Activated CD4-positive, CD25-positive, alpha-beta regulatory T cell treated with anti-CD3 and anti-CD28 coated beads, Interleukin-2, amount 50 U/mL, for 72 hours (primary cell): ENCODE measurements around the gene AKAP10.
"Not testable (repeated sequence)": the region's sequence is repeated elsewhere in the genome, so short reads cannot be mapped to it uniquely, and the experiment has no call there.

ENCODE experiments used
- DNase-seq: peaks from one replicate; pipeline ENCODE4 v3.0.0; 2021

Gene AKAP10

GRCh38 chr17:19978805-19979211 is 1.2 kb upstream of the AKAP10 start:
- DNase-seq, result no peak

GRCh38 chr17:19978209-19978802 is 678 bp upstream of the AKAP10 start:
- peak; percentile 36 for DNase-seq

GRCh38 chr17:19975601-19976000 is 2.0 kb downstream of the AKAP10 start:
- DNase-seq, result no peak

- DNase-seq, result no peak
Measured at GRCh38 chr17:19973156-19973555, 4.5 kb downstream of the AKAP10 start.

- not testable (repeated sequence) for DNase-seq
Measured at GRCh38 chr17:19962954-19963353, 14.7 kb downstream of the AKAP10 start.

GRCh38 chr17:19958023-19958422 is 19.6 kb downstream of the AKAP10 start:
- DNase-seq, result no peak

- DNase-seq, result no peak
Measured at GRCh38 chr17:19955099-19955498, 22.5 kb downstream of the AKAP10 start.

GRCh38 chr17:19951411-19951810 is 26.2 kb downstream of the AKAP10 start:
- DNase-seq, result not testable (repeated sequence)

GRCh38 chr17:19950624-19951195 is 26.9 kb downstream of the AKAP10 start:
- not testable (repeated sequence) for DNase-seq

- no peak for DNase-seq
Measured at GRCh38 chr17:19948116-19948943, 29.3 kb downstream of the AKAP10 start.

GRCh38 chr17:19946921-19947320 is 30.7 kb downstream of the AKAP10 start:
- no peak for DNase-seq

- no peak for DNase-seq
Measured at GRCh38 chr17:19945009-19945626, 32.5 kb downstream of the AKAP10 start.

GRCh38 chr17:19943599-19943998 is 34.0 kb downstream of the AKAP10 start:
- DNase-seq, result no peak

- DNase-seq, result no peak
Measured at GRCh38 chr17:19943026-19943425, 34.6 kb downstream of the AKAP10 start.

GRCh38 chr17:19940722-19941464 is 36.7 kb downstream of the AKAP10 start:
- DNase-seq, result no peak

- no peak for DNase-seq
Measured at GRCh38 chr17:19939993-19940721, 37.5 kb downstream of the AKAP10 start.

GRCh38 chr17:19938736-19939135 is 38.9 kb downstream of the AKAP10 start:
- no peak for DNase-seq

- no peak for DNase-seq
Measured at GRCh38 chr17:19937522-19937921, 40.1 kb downstream of the AKAP10 start.

GRCh38 chr17:19935169-19935568 is 42.5 kb downstream of the AKAP10 start:
- no peak for DNase-seq

- no peak for DNase-seq
Measured at GRCh38 chr17:19933628-19934027, 44.0 kb downstream of the AKAP10 start.

GRCh38 chr17:19933221-19933620 is 44.4 kb downstream of the AKAP10 start:
- DNase-seq, result no peak

GRCh38 chr17:19928299-19928698 is 49.3 kb downstream of the AKAP10 start:
- DNase-seq, result no peak
